Uterus (tissue), 2 donors: ENCODE data around the gene TRNP1.

Source experiments
- CTCF ChIP-seq, 4 experiments: fragments of 200-600 bp in 2 of 4; fragments of 450-650 bp in 2 of 4; sonication (generic) in 2 of 4; IDR thresholded peaks; one replicate each; pipeline ENCODE4 v1.5.1; 2016 to 2019; ENCODE audit warnings: antibody characterized with exemption in 4 of 4, mild to moderate bottlenecking in 2 of 4, moderate library complexity in 1 of 4
- POLR2A ChIP-seq, 2 donors: fragments of 450-650 bp; IDR thresholded peaks; one replicate each; pipeline ENCODE4 v1.6.1; 2016; ENCODE audit warnings: antibody characterized with exemption in 2 of 2, mild to moderate bottlenecking in 1 of 2, moderate library complexity in 1 of 2

- TF ChIP-seq CTCF (IDR thresholded peaks at IDR 0.05) = no peak
- TF ChIP-seq POLR2A (IDR thresholded peaks at IDR 0.05) = no peak
Observed at GRCh38 chr1:26986658-26987057, 6.8 kb upstream of the TRNP1 start.
